Loucy (cell line): ENCODE data around the gene KANSL1.

Experiments used
- H2AFZ ChIP-seq: fragments of 200-600 bp; sonication (generic); 2 replicates; pipeline ENCODE4 v1.6.0; 2016; ENCODE audit warnings: antibody characterized with exemption, mild to moderate bottlenecking, low read length, moderate library complexity
- H3F3A ChIP-seq: fragments of 200-600 bp; 2 replicates; pipeline ENCODE4 v1.6.0; 2016; ENCODE audit warnings: antibody characterized with exemption, low read depth, mild to moderate bottlenecking
- H3K27me3 ChIP-seq: fragments of 200-600 bp; sonication (generic); 2 replicates; pipeline ENCODE4 v1.6.1; 2014; ENCODE audit warnings: low read length, mild to moderate bottlenecking; ENCODE audit not compliant: insufficient read depth, poor library complexity, severe bottlenecking
- H3K36me3 ChIP-seq: fragments of 200-600 bp; sonication (generic); 2 replicates; pipeline ENCODE4 v1.6.1; 2016; ENCODE audit warnings: low read length; ENCODE audit not compliant: insufficient read depth
- H3K4me1 ChIP-seq: fragments of 200-600 bp; sonication (generic); 2 replicates; pipeline ENCODE4 v1.5.1; 2014; ENCODE audit warnings: low read length, mild to moderate bottlenecking; ENCODE audit not compliant: insufficient read depth, poor library complexity, severe bottlenecking
- H3K4me2 ChIP-seq: fragments of 200-600 bp; sonication (generic); 2 replicates; pipeline ENCODE4 v1.6.0; 2014; ENCODE audit warnings: antibody characterized with exemption, low read length, low read depth, mild to moderate bottlenecking; ENCODE audit not compliant: poor library complexity, severe bottlenecking
- H3K4me3 ChIP-seq: fragments of 200-600 bp; sonication (generic); 2 replicates; pipeline ENCODE4 v1.5.1; 2014; ENCODE audit warnings: low read length, mild to moderate bottlenecking, mixed read lengths; ENCODE audit not compliant: poor library complexity, severe bottlenecking
- H3K79me2 ChIP-seq: fragments of 200-600 bp; sonication (generic); 2 replicates; pipeline ENCODE4 v1.6.1; 2014; ENCODE audit warnings: low read length; ENCODE audit not compliant: insufficient read depth
- H3K9ac ChIP-seq: fragments of 200-600 bp; sonication (generic); 2 replicates; pipeline ENCODE4 v1.6.0; 2014; ENCODE audit warnings: mild to moderate bottlenecking, low read depth, low read length, moderate library complexity; ENCODE audit not compliant: poor library complexity, severe bottlenecking
- H3K9me2 ChIP-seq: fragments of 200-600 bp; sonication (generic); replicated peaks from 2 replicates; pipeline ENCODE4 v1.6.1; 2016; ENCODE audit warnings: low read depth, low read length, mixed read lengths
- H3K9me3 ChIP-seq: fragments of 200-600 bp; sonication (generic); 2 replicates; pipeline ENCODE4 v1.6.1; 2014; ENCODE audit warnings: mild to moderate bottlenecking, antibody characterized with exemption, low read length, low read depth; ENCODE audit not compliant: insufficient read depth
- H4K20me1 ChIP-seq: fragments of 200-600 bp; sonication (generic); 2 replicates; pipeline ENCODE4 v1.6.0; 2014; ENCODE audit warnings: antibody characterized with exemption, low read length, mild to moderate bottlenecking; ENCODE audit not compliant: insufficient read depth, poor library complexity, severe bottlenecking
- EZH2phosphoT487 ChIP-seq: fragments of 200-600 bp; IDR thresholded peaks from 2 replicates; pipeline ENCODE4 v1.6.1; 2018; ENCODE audit warnings: antibody characterized with exemption, mild to moderate bottlenecking, moderate library complexity, borderline replicate concordance
- TF ChIP-seq, protein P1 (sequence below): fragments of 200-600 bp; sonication (generic); conservative IDR thresholded peaks from 2 replicates; pipeline ENCODE4 v1.5.1; 2014; ENCODE audit warnings: mild to moderate bottlenecking, antibody characterized with exemption, low read length

The KANSL1 gene

DNA sequence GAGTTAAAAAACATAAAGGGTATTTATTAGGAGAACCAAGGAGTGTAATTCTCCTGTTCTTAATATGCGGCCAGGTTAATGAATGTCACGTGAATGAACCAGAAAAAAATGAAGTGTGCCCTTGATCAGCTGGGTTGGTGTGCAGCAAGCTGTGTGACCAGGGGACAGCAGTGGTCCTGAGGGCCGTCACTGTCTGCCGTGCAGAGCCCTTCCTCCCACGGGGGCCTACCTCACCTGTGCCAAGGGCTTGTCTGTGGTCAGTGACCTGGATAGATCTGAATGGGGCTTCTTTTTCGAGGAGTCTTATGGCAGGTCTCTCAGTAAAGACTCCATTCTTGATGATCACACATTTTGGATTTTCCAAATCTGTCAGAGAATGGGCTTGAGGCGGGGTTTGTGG lies 211.9 kb downstream of the KANSL1 start:
- Histone ChIP-seq H3K4me1 (no peaks in the 10 kb centered on the region), H3K9ac (no peak overlapping the region), H3K27me3 (no peaks in the 10 kb centered on the region), H3F3A (no peaks in the 10 kb centered on the region), H2AFZ (no peak overlapping the region), H3K4me2 (no peak overlapping the region), H3K36me3 (no peaks in the 10 kb centered on the region), H3K79me2 (no peaks in the 10 kb centered on the region), H3K9me3 (no peaks in the 10 kb centered on the region), H3K9me2 (no peaks in the 10 kb centered on the region), H3K4me3 (no peak overlapping the region), H4K20me1 (no peaks in the 10 kb centered on the region)
- no peak for TF ChIP-seq EZH2phosphoT487
- TF ChIP-seq, protein P1, sequence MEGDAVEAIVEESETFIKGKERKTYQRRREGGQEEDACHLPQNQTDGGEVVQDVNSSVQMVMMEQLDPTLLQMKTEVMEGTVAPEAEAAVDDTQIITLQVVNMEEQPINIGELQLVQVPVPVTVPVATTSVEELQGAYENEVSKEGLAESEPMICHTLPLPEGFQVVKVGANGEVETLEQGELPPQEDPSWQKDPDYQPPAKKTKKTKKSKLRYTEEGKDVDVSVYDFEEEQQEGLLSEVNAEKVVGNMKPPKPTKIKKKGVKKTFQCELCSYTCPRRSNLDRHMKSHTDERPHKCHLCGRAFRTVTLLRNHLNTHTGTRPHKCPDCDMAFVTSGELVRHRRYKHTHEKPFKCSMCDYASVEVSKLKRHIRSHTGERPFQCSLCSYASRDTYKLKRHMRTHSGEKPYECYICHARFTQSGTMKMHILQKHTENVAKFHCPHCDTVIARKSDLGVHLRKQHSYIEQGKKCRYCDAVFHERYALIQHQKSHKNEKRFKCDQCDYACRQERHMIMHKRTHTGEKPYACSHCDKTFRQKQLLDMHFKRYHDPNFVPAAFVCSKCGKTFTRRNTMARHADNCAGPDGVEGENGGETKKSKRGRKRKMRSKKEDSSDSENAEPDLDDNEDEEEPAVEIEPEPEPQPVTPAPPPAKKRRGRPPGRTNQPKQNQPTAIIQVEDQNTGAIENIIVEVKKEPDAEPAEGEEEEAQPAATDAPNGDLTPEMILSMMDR, result no peak

DNA sequence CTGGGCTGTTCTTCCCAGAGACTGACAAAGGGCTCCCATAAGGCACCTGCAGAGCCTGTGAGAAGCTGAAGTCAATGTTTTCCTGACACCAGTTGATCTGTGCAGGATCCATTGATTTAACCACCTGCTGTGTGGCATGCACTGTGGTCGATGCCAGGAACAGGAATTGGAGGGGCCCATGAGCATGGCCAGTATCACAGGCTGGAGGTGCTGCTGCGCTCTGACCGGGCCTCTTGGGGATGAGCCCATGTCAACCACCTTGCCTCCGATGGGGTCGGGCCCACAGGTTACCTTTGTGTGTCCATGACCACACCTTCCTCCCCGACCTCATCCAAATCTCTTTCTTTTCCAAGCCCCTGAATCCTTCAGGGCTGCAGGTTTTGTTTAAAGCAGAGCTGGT lies 212.4 kb downstream of the KANSL1 start:
- no peaks in the 10 kb centered on the region for H3K9me3 ChIP-seq
- H3K9ac ChIP-seq, result no peak overlapping the region

More for the DNA sequence above, 212.4 kb downstream of the KANSL1 start:
- no peak overlapping the region for H3K4me2 ChIP-seq
- H4K20me1 ChIP-seq, result no peaks in the 10 kb centered on the region
- H3F3A ChIP-seq, result no peaks in the 10 kb centered on the region
- H3K4me1 ChIP-seq, result no peaks in the 10 kb centered on the region
- H3K79me2 ChIP-seq, result no peaks in the 10 kb centered on the region
- H3K4me3 ChIP-seq, result no peak overlapping the region
- TF ChIP-seq, protein P1, result no peak
- no peak for TF ChIP-seq EZH2phosphoT487
- no peaks in the 10 kb centered on the region for H3K36me3 ChIP-seq
- H2AFZ ChIP-seq, result no peak overlapping the region
- H3K9me2 ChIP-seq, result no peaks in the 10 kb centered on the region
- no peaks in the 10 kb centered on the region for H3K27me3 ChIP-seq
